Measurements from ENCODE around the gene STUM. TPM values are rescaled to one million over a fixed set of nuclear protein-coding genes. Genes with fewer than 3 reads are reported as not detected.

Gene STUM
- polyA plus RNA-seq, 1 of the 3 experiments (the other 2 are of a cell fraction): not detected

- TF ChIP-seq RCOR1 (IDR thresholded peaks at IDR 0.05; ENCODE audit: low read length): no peak
- no peak for TF ChIP-seq FOXJ3 (CRISPR knock-in tag; IDR thresholded peaks at IDR 0.05)
- TF ChIP-seq CTCF (IDR thresholded peaks at IDR 0.05): no peak
- no peak for TF ChIP-seq MXI1 (IDR thresholded peaks at IDR 0.05; ENCODE audit: low read depth, low read length)
Observed at GRCh38 chr1:226519135-226519534, 29.4 kb upstream of the STUM start (continued).

- ChIA-PET CTCF (interaction anchor here (0.8 to 1.4 kb wide), 6 partner anchors 9 to 113 kb away, joined by 3 to 5 read pairs (median 3); no protein-coding TSS in a partner anchor), POLR2A (no interaction called here)
- no peak for TF ChIP-seq GATA2 (CRISPR knock-in tag; IDR thresholded peaks at IDR 0.05)
- TF ChIP-seq CHD2 (IDR thresholded peaks at IDR 0.05; ENCODE audit: low read length, partially characterized antibody): no peak
- TF ChIP-seq CTCF (IDR thresholded peaks at IDR 0.05): no peak
- TF ChIP-seq PBX3 (IDR thresholded peaks at IDR 0.05): no peak
- TF ChIP-seq SIN3A (IDR thresholded peaks at IDR 0.05; ENCODE audit: borderline replicate concordance, low read depth, low read length): no peak
- TF ChIP-seq RCOR1 (IDR thresholded peaks at IDR 0.05; ENCODE audit: low read length): no peak
- no peak for TF ChIP-seq YY1 (IDR thresholded peaks at IDR 0.05; ENCODE audit: low read depth)
- no peak for TF ChIP-seq RFX5 (IDR thresholded peaks at IDR 0.05; ENCODE audit: low read length)
- no peak for TF ChIP-seq FOXJ3 (CRISPR knock-in tag; IDR thresholded peaks at IDR 0.05)
- TF ChIP-seq IRF3 (IDR thresholded peaks at IDR 0.05; ENCODE audit: low read depth, low read length): no peak
- no peak for TF ChIP-seq RAD21 (IDR thresholded peaks at IDR 0.05; ENCODE audit: low read length)
- TF ChIP-seq USF2 (IDR thresholded peaks at IDR 0.05; ENCODE audit: borderline replicate concordance, low read depth, low read length): no peak
Observed at GRCh38 chr1:226519716-226520598, 28.6 kb upstream of the STUM start.

More at GRCh38 chr1:226519716-226520598, 28.6 kb upstream of the STUM start:
- Histone ChIP-seq H3K79me2 (ENCODE audit: insufficient read depth) (no peaks in the 10 kb centered on the region), H3K9ac (no peak overlapping the region), H2AFZ (ENCODE audit: low read depth) (no peak overlapping the region), H3K36me3 (replicated peaks in 1 of 2; ENCODE audit: control insufficient read depth in 1 of 2, insufficient read depth in 2 of 2, low read length in 1 of 2) (no peaks in the 10 kb centered on the region), H3K4me1 (ENCODE audit: control insufficient read depth in 1 of 2, insufficient read depth in 2 of 2, low read depth in 1 of 2, low read length in 1 of 2) (peaks cover 0 to 3% of the 10 kb centered on the region in 2 experiments; a peak in 1 of 4 replicates), H3K27ac (ENCODE audit: low read depth in 2 of 2, low read length in 1 of 2) (no peak overlapping the region), H4K20me1 (ENCODE audit: insufficient read depth) (no peaks in the 10 kb centered on the region), H3K9me3 (no peaks in the 10 kb centered on the region), H3K27me3 (ENCODE audit: insufficient read depth) (peaks cover 6% of the 10 kb centered on the region; the same call in 1 of the 2 replicates), H3K9me2 (no peaks in the 10 kb centered on the region), H3K4me2 (no peak overlapping the region), H3K4me3 (ENCODE audit: low read depth in 2 of 2, low read length in 1 of 2) (no peak overlapping the region), H3F3A (replicated peaks; ENCODE audit: insufficient read depth) (no peaks in the 10 kb centered on the region)
- no peak for DNase-seq
- WGBS (ENCODE audit: low lambda C conversion rate): 65% methylated on average over 13 of the region's 13 CpGs
